Parathyroid adenoma (tissue), 2 donors: ENCODE results near the gene CWC27.
"Not testable (repeated sequence)": the region's sequence is repeated elsewhere in the genome, so short reads cannot be mapped to it uniquely, and the experiment has no call there.

Experiments
- H2AFZ ChIP-seq: fragments of 300-600 bp; sonication (generic); one replicate; pipeline ENCODE4 v1.7.0; 2017; ENCODE audit warnings: antibody characterized with exemption, mild to moderate bottlenecking
- H3K27ac ChIP-seq: fragments of 300-600 bp; sonication (generic); one replicate; pipeline ENCODE4 v1.7.0; 2017
- H3K27me3 ChIP-seq: fragments of 300-600 bp; sonication (generic); one replicate; pipeline ENCODE4 v1.7.0; 2017; ENCODE audit warnings: low read length; ENCODE audit not compliant: control insufficient read depth, insufficient read depth
- H3K36me3 ChIP-seq: fragments of 300-600 bp; sonication (generic); one replicate; pipeline ENCODE4 v1.7.0; 2017; ENCODE audit warnings: low read length; ENCODE audit not compliant: control insufficient read depth, insufficient read depth
- H3K4me1 ChIP-seq: fragments of 300-600 bp; sonication (generic); one replicate; pipeline ENCODE4 v1.7.0; 2017; ENCODE audit warnings: control low read depth
- H3K4me2 ChIP-seq: fragments of 300-600 bp; sonication (generic); one replicate; pipeline ENCODE4 v1.7.0; 2017; ENCODE audit warnings: low read length
- H3K4me3 ChIP-seq: fragments of 300-600 bp; sonication (generic); one replicate; pipeline ENCODE4 v1.7.0; 2017; ENCODE audit warnings: low read depth, low read length
- H3K79me2 ChIP-seq: fragments of 300-600 bp; sonication (generic); one replicate; pipeline ENCODE4 v1.7.0; 2017; ENCODE audit warnings: control low read depth
- H3K9ac ChIP-seq: fragments of 300-600 bp; sonication (generic); one replicate; pipeline ENCODE4 v1.7.0; 2017; ENCODE audit warnings: mild to moderate bottlenecking
- H3K9me3 ChIP-seq: fragments of 300-600 bp; sonication (generic); one replicate; pipeline ENCODE4 v1.7.0; 2017; ENCODE audit warnings: low read length; ENCODE audit not compliant: control insufficient read depth
- CTCF ChIP-seq: fragments of 300-600 bp; sonication (generic); IDR thresholded peaks from one replicate; pipeline ENCODE4 v1.7.0; 2017; ENCODE audit warnings: antibody characterized with exemption, mild to moderate bottlenecking
- donor health status: primary hyperparathyroidism.

Gene CWC27

GRCh38 chr5:64929833-64930232 lies 161.1 kb downstream of the CWC27 start:
- no peak overlapping the region for H2AFZ ChIP-seq
- H3K27ac ChIP-seq: no peak overlapping the region
- H3K27me3 ChIP-seq: no peaks in the 10 kb centered on the region
- no peaks in the 10 kb centered on the region for H3K36me3 ChIP-seq
- TF ChIP-seq CTCF: no peak
- no peaks in the 10 kb centered on the region for H3K9me3 ChIP-seq
- H3K79me2 ChIP-seq: no peaks in the 10 kb centered on the region
- H3K4me1 ChIP-seq: no peaks in the 10 kb centered on the region
- H3K4me3 ChIP-seq: no peak overlapping the region
- H3K9ac ChIP-seq: no peak overlapping the region
- no peak overlapping the region for H3K4me2 ChIP-seq

GRCh38 chr5:64930672-64931318 lies 162.1 kb downstream of the CWC27 start:
- no peaks in the 10 kb centered on the region for H3K4me1 ChIP-seq
- no peak for TF ChIP-seq CTCF
- no peak overlapping the region for H3K4me3 ChIP-seq
- H3K79me2 ChIP-seq: no peaks in the 10 kb centered on the region
- no peaks in the 10 kb centered on the region for H3K36me3 ChIP-seq
- H3K9me3 ChIP-seq: no peaks in the 10 kb centered on the region
- no peak overlapping the region for H2AFZ ChIP-seq
- H3K27ac ChIP-seq: no peak overlapping the region
- H3K4me2 ChIP-seq: no peak overlapping the region
- H3K27me3 ChIP-seq: no peaks in the 10 kb centered on the region
- no peak overlapping the region for H3K9ac ChIP-seq

GRCh38 chr5:64939422-64939771 lies 170.7 kb downstream of the CWC27 start:
- H3K27me3 ChIP-seq, H3K4me1 ChIP-seq, H3K36me3 ChIP-seq, H3K4me2 ChIP-seq, H2AFZ ChIP-seq, H3K9ac ChIP-seq, H3K4me3 ChIP-seq, H3K9me3 ChIP-seq, H3K79me2 ChIP-seq, H3K27ac ChIP-seq: not testable (repeated sequence)

- no peaks in the 10 kb centered on the region for H3K79me2 ChIP-seq
- H3K4me3 ChIP-seq: no peak overlapping the region
- no peaks in the 10 kb centered on the region for H3K9me3 ChIP-seq
- no peaks in the 10 kb centered on the region for H3K27me3 ChIP-seq
- H3K4me2 ChIP-seq: no peak overlapping the region
- no peaks in the 10 kb centered on the region for H3K36me3 ChIP-seq
- no peak overlapping the region for H3K9ac ChIP-seq
- H3K27ac ChIP-seq: no peak overlapping the region
- no peak for TF ChIP-seq CTCF
- H2AFZ ChIP-seq: no peak overlapping the region
- H3K4me1 ChIP-seq: no peaks in the 10 kb centered on the region
Observed at GRCh38 chr5:64939772-64940510, 171.2 kb downstream of the CWC27 start.

- no peak overlapping the region for H3K9ac ChIP-seq
- no peak overlapping the region for H3K4me2 ChIP-seq
- H3K36me3 ChIP-seq: no peaks in the 10 kb centered on the region
- H3K9me3 ChIP-seq: no peaks in the 10 kb centered on the region
- no peaks in the 10 kb centered on the region for H3K79me2 ChIP-seq
- peaks cover 9% of the 10 kb centered on the region for H3K4me1 ChIP-seq
- no peak overlapping the region for H3K4me3 ChIP-seq
- no peak overlapping the region for H3K27ac ChIP-seq
- H2AFZ ChIP-seq: no peak overlapping the region
- no peak for TF ChIP-seq CTCF
- no peaks in the 10 kb centered on the region for H3K27me3 ChIP-seq
Observed at GRCh38 chr5:64942460-64942859, 173.7 kb downstream of the CWC27 start.
